Uterus (tissue), 2 donors: ENCODE results near the gene MRPL44.

ENCODE experiments used
- POLR2A ChIP-seq, 2 donors: fragments of 450-650 bp; IDR thresholded peaks; one replicate each; pipeline ENCODE4 v1.6.1; 2016; ENCODE audit warnings: antibody characterized with exemption in 2 of 2, mild to moderate bottlenecking in 1 of 2, moderate library complexity in 1 of 2
- TF ChIP-seq, protein P1 (sequence below), 4 experiments: fragments of 200-600 bp in 2 of 4; fragments of 450-650 bp in 2 of 4; sonication (generic) in 2 of 4; IDR thresholded peaks; one replicate each; pipeline ENCODE4 v1.5.1; 2016 to 2019; ENCODE audit warnings: antibody characterized with exemption in 4 of 4, mild to moderate bottlenecking in 2 of 4, moderate library complexity in 1 of 4

DNA sequence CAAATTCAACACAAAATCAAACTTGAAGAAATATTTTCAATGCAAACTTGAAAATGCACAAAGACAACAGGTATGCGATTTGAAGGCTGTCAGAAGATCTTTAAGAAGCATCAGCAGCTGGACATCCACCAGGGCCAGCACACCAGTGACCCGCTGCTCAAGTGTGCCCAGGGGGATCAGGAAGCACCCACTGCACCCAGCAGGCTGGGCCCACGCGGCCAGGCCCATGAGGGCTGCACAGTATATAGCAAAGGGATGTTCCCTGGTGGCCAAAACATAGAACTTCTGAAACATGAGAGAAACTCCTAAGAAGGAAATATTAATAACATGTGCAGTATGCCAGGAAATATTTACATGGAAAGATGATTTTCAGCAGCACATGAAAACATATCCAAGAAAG is 37.2 kb upstream of the MRPL44 start:
- TF ChIP-seq, protein P1, sequence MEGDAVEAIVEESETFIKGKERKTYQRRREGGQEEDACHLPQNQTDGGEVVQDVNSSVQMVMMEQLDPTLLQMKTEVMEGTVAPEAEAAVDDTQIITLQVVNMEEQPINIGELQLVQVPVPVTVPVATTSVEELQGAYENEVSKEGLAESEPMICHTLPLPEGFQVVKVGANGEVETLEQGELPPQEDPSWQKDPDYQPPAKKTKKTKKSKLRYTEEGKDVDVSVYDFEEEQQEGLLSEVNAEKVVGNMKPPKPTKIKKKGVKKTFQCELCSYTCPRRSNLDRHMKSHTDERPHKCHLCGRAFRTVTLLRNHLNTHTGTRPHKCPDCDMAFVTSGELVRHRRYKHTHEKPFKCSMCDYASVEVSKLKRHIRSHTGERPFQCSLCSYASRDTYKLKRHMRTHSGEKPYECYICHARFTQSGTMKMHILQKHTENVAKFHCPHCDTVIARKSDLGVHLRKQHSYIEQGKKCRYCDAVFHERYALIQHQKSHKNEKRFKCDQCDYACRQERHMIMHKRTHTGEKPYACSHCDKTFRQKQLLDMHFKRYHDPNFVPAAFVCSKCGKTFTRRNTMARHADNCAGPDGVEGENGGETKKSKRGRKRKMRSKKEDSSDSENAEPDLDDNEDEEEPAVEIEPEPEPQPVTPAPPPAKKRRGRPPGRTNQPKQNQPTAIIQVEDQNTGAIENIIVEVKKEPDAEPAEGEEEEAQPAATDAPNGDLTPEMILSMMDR (IDR thresholded peaks at IDR 0.05): no peak
- no peak for TF ChIP-seq POLR2A (IDR thresholded peaks at IDR 0.05)
